Measurements from ENCODE around the gene SFT2D3.
A peak's percentile ranks its signal among the peaks of the same experiment; 100 is the strongest.
"Not testable (repeated sequence)": the region's sequence is repeated elsewhere in the genome, so short reads cannot be mapped to it uniquely, and the experiment has no call there.

SFT2D3 gene

DNA sequence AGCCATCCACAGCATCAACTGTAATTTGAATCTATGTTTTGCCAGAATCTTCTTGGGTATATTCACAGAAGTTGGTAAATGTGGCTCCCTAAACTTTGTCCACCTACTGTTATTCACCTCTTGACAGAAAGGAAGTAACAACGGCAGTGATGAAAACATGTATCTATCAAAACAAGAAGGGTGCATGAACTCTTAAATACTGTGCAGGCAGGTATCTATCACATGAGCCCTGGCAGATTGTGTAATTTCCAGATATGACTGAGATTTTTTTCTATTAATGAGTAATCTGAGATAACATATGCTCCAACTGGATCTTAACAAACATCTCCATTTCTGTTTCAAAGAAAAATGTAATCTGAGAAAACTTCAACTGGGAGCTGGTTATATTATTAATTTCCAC, 36.6 kb downstream of the SFT2D3 start:
- H3K23ac ChIP-seq (ENCODE audit: low read length) = no peak overlapping the region
- H3K36me3 ChIP-seq (ENCODE audit: control insufficient read depth, insufficient read depth, low read length) = no peaks in the 10 kb centered on the region
- H2BK15ac ChIP-seq (replicated peaks; ENCODE audit: low read depth) = no peak overlapping the region
- no peak overlapping the region for H3K4ac ChIP-seq (ENCODE audit: low read depth, low read length)
- no peaks in the 10 kb centered on the region for H3K79me2 ChIP-seq (ENCODE audit: control insufficient read depth, insufficient read depth, low read length)
- H2AK5ac ChIP-seq (ENCODE audit: low read length) = no peak overlapping the region
- no peak overlapping the region for H3K56ac ChIP-seq (ENCODE audit: low read length)
- H4K5ac ChIP-seq (ENCODE audit: low read length) = no peak overlapping the region
- H4K8ac ChIP-seq (ENCODE audit: low read depth, low read length) = no peak overlapping the region
- no peak overlapping the region for H3K4me2 ChIP-seq (ENCODE audit: low read length)
- H3K27ac ChIP-seq (ENCODE audit: low read depth, low read length) = no peak overlapping the region
- H2BK120ac ChIP-seq (ENCODE audit: low read depth, low read length) = no peak overlapping the region
- H2BK5ac ChIP-seq (ENCODE audit: low read length) = no peak overlapping the region
- no peak overlapping the region for H3K9ac ChIP-seq (ENCODE audit: low read length)
- no peak overlapping the region for H3K18ac ChIP-seq (ENCODE audit: low read length)
- no peaks in the 10 kb centered on the region for H3K27me3 ChIP-seq (ENCODE audit: insufficient read depth, low read length, poor library complexity)
- no peaks in the 10 kb centered on the region for H3K79me1 ChIP-seq (ENCODE audit: low read length)
- no peaks in the 10 kb centered on the region for H3K4me1 ChIP-seq (ENCODE audit: control insufficient read depth, low read depth, low read length)
- no peak for DNase-seq
- no CpG with 5 or more reads among the region's 1 CpG for WGBS (ENCODE audit: extremely low coverage, insufficient coverage, low lambda C conversion rate)
- H3K4me3 ChIP-seq (ENCODE audit: low read length) = no peak overlapping the region

DNA sequence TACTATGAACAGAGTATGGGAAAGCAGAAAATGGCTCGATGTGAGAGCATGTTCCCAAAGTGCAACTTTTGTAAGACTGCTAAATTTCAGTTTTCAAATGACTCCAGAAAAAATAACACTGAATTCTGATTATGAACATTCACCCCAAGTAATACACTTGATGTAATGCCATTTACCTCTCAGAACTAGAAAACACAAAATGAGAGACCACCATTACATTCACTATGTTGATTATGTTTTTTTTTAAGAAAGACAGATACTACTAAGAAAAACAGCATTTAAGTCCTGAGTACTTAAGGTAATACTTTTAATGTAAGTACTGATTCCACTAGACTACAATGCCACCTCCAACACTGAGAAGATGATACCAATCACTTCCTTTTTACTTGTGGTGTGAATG, 38.5 kb downstream of the SFT2D3 start:
- no peak for DNase-seq
- no peaks in the 10 kb centered on the region for H3K79me2 ChIP-seq (ENCODE audit: control insufficient read depth, insufficient read depth, low read length)
- no peak overlapping the region for H4K5ac ChIP-seq (ENCODE audit: low read length)
- no peaks in the 10 kb centered on the region for H3K27me3 ChIP-seq (ENCODE audit: insufficient read depth, low read length, poor library complexity)
- no peak overlapping the region for H2BK5ac ChIP-seq (ENCODE audit: low read length)
- H3K18ac ChIP-seq (ENCODE audit: low read length) = no peak overlapping the region
- H3K4ac ChIP-seq (ENCODE audit: low read depth, low read length) = no peak overlapping the region
- no peak overlapping the region for H3K4me2 ChIP-seq (ENCODE audit: low read length)
- H4K8ac ChIP-seq (ENCODE audit: low read depth, low read length) = no peak overlapping the region
- WGBS (ENCODE audit: extremely low coverage, insufficient coverage, low lambda C conversion rate) = no CpG with 5 or more reads among the region's 1 CpG
- H3K56ac ChIP-seq (ENCODE audit: low read length) = no peak overlapping the region
- H3K23ac ChIP-seq (ENCODE audit: low read length) = no peak overlapping the region
- H3K9ac ChIP-seq (ENCODE audit: low read length) = no peak overlapping the region
- no peak overlapping the region for H3K4me3 ChIP-seq (ENCODE audit: low read length)
- no peak overlapping the region for H2AK5ac ChIP-seq (ENCODE audit: low read length)
- no peak overlapping the region for H2BK15ac ChIP-seq (replicated peaks; ENCODE audit: low read depth)
- no peaks in the 10 kb centered on the region for H3K36me3 ChIP-seq (ENCODE audit: control insufficient read depth, insufficient read depth, low read length)
- H3K79me1 ChIP-seq (ENCODE audit: low read length) = no peaks in the 10 kb centered on the region
- no peak overlapping the region for H3K27ac ChIP-seq (ENCODE audit: low read depth, low read length)
- no peaks in the 10 kb centered on the region for H3K4me1 ChIP-seq (ENCODE audit: control insufficient read depth, low read depth, low read length)
- H2BK120ac ChIP-seq (ENCODE audit: low read depth, low read length) = no peak overlapping the region

- no peak overlapping the region for H2BK15ac ChIP-seq (replicated peaks; ENCODE audit: low read depth)
- no peak overlapping the region for H2BK120ac ChIP-seq (ENCODE audit: low read depth, low read length)
- H3K4me3 ChIP-seq (ENCODE audit: low read length) = no peak overlapping the region
- no peak overlapping the region for H4K8ac ChIP-seq (ENCODE audit: low read depth, low read length)
- DNase-seq = no peak
- H4K5ac ChIP-seq (ENCODE audit: low read length) = no peak overlapping the region
- H2BK5ac ChIP-seq (ENCODE audit: low read length) = no peak overlapping the region
- H3K36me3 ChIP-seq (ENCODE audit: control insufficient read depth, insufficient read depth, low read length) = no peaks in the 10 kb centered on the region
- H3K4me1 ChIP-seq (ENCODE audit: control insufficient read depth, low read depth, low read length) = no peaks in the 10 kb centered on the region
- H3K4me2 ChIP-seq (ENCODE audit: low read length) = no peak overlapping the region
- no CpG with 5 or more reads among the region's 3 CpGs for WGBS (ENCODE audit: extremely low coverage, insufficient coverage, low lambda C conversion rate)
- no peak overlapping the region for H3K18ac ChIP-seq (ENCODE audit: low read length)
- H3K79me1 ChIP-seq (ENCODE audit: low read length) = no peaks in the 10 kb centered on the region
- H3K56ac ChIP-seq (ENCODE audit: low read length) = no peak overlapping the region
- no peaks in the 10 kb centered on the region for H3K27me3 ChIP-seq (ENCODE audit: insufficient read depth, low read length, poor library complexity)
- no peak overlapping the region for H3K9ac ChIP-seq (ENCODE audit: low read length)
- no peak overlapping the region for H3K4ac ChIP-seq (ENCODE audit: low read depth, low read length)
- no peaks in the 10 kb centered on the region for H3K79me2 ChIP-seq (ENCODE audit: control insufficient read depth, insufficient read depth, low read length)
- no peak overlapping the region for H3K23ac ChIP-seq (ENCODE audit: low read length)
- H3K27ac ChIP-seq (ENCODE audit: low read depth, low read length) = no peak overlapping the region
- no peak overlapping the region for H2AK5ac ChIP-seq (ENCODE audit: low read length)
Observed at GRCh38 chr2:127740665-127741288, 39.5 kb downstream of the SFT2D3 start.

GRCh38 chr2:127743477-127744026, 42.3 kb downstream of the SFT2D3 start:
- no peaks in the 10 kb centered on the region for H3K36me3 ChIP-seq (ENCODE audit: control insufficient read depth, insufficient read depth, low read length)
- peak; percentile 10 for DNase-seq
- H3K4me3 ChIP-seq (ENCODE audit: low read length) = no peak overlapping the region
- no peak overlapping the region for H3K56ac ChIP-seq (ENCODE audit: low read length)
- H4K8ac ChIP-seq (ENCODE audit: low read depth, low read length) = no peak overlapping the region
- H3K79me2 ChIP-seq (ENCODE audit: control insufficient read depth, insufficient read depth, low read length) = no peaks in the 10 kb centered on the region
- no peaks in the 10 kb centered on the region for H3K79me1 ChIP-seq (ENCODE audit: low read length)
- no peaks in the 10 kb centered on the region for H3K4me1 ChIP-seq (ENCODE audit: control insufficient read depth, low read depth, low read length)
- no peak overlapping the region for H3K23ac ChIP-seq (ENCODE audit: low read length)
- no CpG with 5 or more reads among the region's 3 CpGs for WGBS (ENCODE audit: extremely low coverage, insufficient coverage, low lambda C conversion rate)
- H3K27ac ChIP-seq (ENCODE audit: low read depth, low read length) = no peak overlapping the region
- no peak overlapping the region for H4K5ac ChIP-seq (ENCODE audit: low read length)
- no peak overlapping the region for H2BK120ac ChIP-seq (ENCODE audit: low read depth, low read length)
- H3K27me3 ChIP-seq (ENCODE audit: insufficient read depth, low read length, poor library complexity) = no peaks in the 10 kb centered on the region
- H3K18ac ChIP-seq (ENCODE audit: low read length) = no peak overlapping the region
- H3K4ac ChIP-seq (ENCODE audit: low read depth, low read length) = no peak overlapping the region
- H3K4me2 ChIP-seq (ENCODE audit: low read length) = no peak overlapping the region
- no peak overlapping the region for H2AK5ac ChIP-seq (ENCODE audit: low read length)
- H2BK5ac ChIP-seq (ENCODE audit: low read length) = no peak overlapping the region
- H3K9ac ChIP-seq (ENCODE audit: low read length) = no peak overlapping the region
- no peak overlapping the region for H2BK15ac ChIP-seq (replicated peaks; ENCODE audit: low read depth)

DNA sequence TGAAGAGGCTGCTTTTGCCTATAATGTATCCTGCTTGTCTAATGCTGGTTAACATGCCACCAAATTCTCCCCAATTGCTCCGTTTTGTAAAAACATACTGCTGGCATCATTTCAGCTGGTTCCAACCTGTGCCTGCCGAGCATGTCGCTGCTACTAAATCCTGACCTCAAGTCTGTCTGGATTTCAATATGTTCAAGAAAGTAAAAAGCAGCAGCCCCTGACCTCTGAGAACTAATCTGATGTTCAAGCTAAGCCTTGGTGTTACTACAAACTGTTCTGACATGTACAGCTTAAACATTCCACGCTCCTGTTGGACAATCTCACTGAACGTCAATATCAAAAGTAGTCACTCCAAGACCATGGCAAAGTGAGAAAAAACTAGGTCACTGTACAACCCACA, 46.3 kb downstream of the SFT2D3 start:
- Histone ChIP-seq H3K36me3 (ENCODE audit: control insufficient read depth, insufficient read depth, low read length) (no peaks in the 10 kb centered on the region), H3K9ac (ENCODE audit: low read length) (no peak overlapping the region), H3K4ac (ENCODE audit: low read depth, low read length) (no peak overlapping the region), H2BK120ac (ENCODE audit: low read depth, low read length) (no peak overlapping the region), H4K5ac (ENCODE audit: low read length) (no peak overlapping the region), H3K56ac (ENCODE audit: low read length) (no peak overlapping the region), H3K79me1 (ENCODE audit: low read length) (no peaks in the 10 kb centered on the region), H3K27me3 (ENCODE audit: insufficient read depth, low read length, poor library complexity) (no peaks in the 10 kb centered on the region), H3K23ac (ENCODE audit: low read length) (no peak overlapping the region), H2BK5ac (ENCODE audit: low read length) (no peak overlapping the region), H2AK5ac (ENCODE audit: low read length) (no peak overlapping the region), H2BK15ac (replicated peaks; ENCODE audit: low read depth) (no peak overlapping the region), H3K27ac (ENCODE audit: low read depth, low read length) (no peak overlapping the region), H3K79me2 (ENCODE audit: control insufficient read depth, insufficient read depth, low read length) (no peaks in the 10 kb centered on the region), H3K4me2 (ENCODE audit: low read length) (no peak overlapping the region), H3K18ac (ENCODE audit: low read length) (no peak overlapping the region), H3K4me3 (ENCODE audit: low read length) (no peak overlapping the region), H3K4me1 (ENCODE audit: control insufficient read depth, low read depth, low read length) (no peaks in the 10 kb centered on the region), H4K8ac (ENCODE audit: low read depth, low read length) (no peak overlapping the region)
- no CpG with 5 or more reads among the region's 5 CpGs for WGBS (ENCODE audit: extremely low coverage, insufficient coverage, low lambda C conversion rate)
- DNase-seq = no peak

GRCh38 chr2:127749537-127749936, 48.2 kb downstream of the SFT2D3 start:
- H2BK15ac ChIP-seq (replicated peaks; ENCODE audit: low read depth); H3K4me2 ChIP-seq (ENCODE audit: low read length); H3K4me1 ChIP-seq (ENCODE audit: control insufficient read depth, low read depth, low read length); H3K23ac ChIP-seq (ENCODE audit: low read length); H3K18ac ChIP-seq (ENCODE audit: low read length); H2BK120ac ChIP-seq (ENCODE audit: low read depth, low read length); H2AK5ac ChIP-seq (ENCODE audit: low read length); H3K36me3 ChIP-seq (ENCODE audit: control insufficient read depth, insufficient read depth, low read length); H3K27ac ChIP-seq (ENCODE audit: low read depth, low read length); H4K8ac ChIP-seq (ENCODE audit: low read depth, low read length); H3K4me3 ChIP-seq (ENCODE audit: low read length); H3K79me2 ChIP-seq (ENCODE audit: control insufficient read depth, insufficient read depth, low read length); DNase-seq; H3K4ac ChIP-seq (ENCODE audit: low read depth, low read length); H3K9ac ChIP-seq (ENCODE audit: low read length); H3K27me3 ChIP-seq (ENCODE audit: insufficient read depth, low read length, poor library complexity); H4K5ac ChIP-seq (ENCODE audit: low read length); H3K79me1 ChIP-seq (ENCODE audit: low read length); H2BK5ac ChIP-seq (ENCODE audit: low read length); H3K56ac ChIP-seq (ENCODE audit: low read length): not testable (repeated sequence)
- WGBS (ENCODE audit: extremely low coverage, insufficient coverage, low lambda C conversion rate) = no CpG with 5 or more reads among the region's 5 CpGs

Measured in mesendoderm (in vitro differentiated cells).